Measurements from ENCODE around the gene PDE4D.
"Not testable (repeated sequence)": the region's sequence is repeated elsewhere in the genome, so short reads cannot be mapped to it uniquely, and the experiment has no call there.

The PDE4D gene

GRCh38 chr5:59005934-59006701, 887.4 kb downstream of the PDE4D start:
- DNase-seq (ENCODE audit: low read depth, low spot score): no peak

- DNase-seq (ENCODE audit: low read depth, low spot score): no peak
Measured at GRCh38 chr5:59003641-59004040, 889.9 kb downstream of the PDE4D start.

- no peak for DNase-seq (ENCODE audit: low read depth, low spot score)
Measured at GRCh38 chr5:59003124-59003523, 890.4 kb downstream of the PDE4D start.

GRCh38 chr5:59002162-59002825, 891.2 kb downstream of the PDE4D start:
- DNase-seq (ENCODE audit: low read depth, low spot score): no peak

GRCh38 chr5:59001716-59002115, 891.8 kb downstream of the PDE4D start:
- DNase-seq (ENCODE audit: low read depth, low spot score): no peak

- no peak for DNase-seq (ENCODE audit: low read depth, low spot score)
Measured at GRCh38 chr5:59001154-59001553, 892.4 kb downstream of the PDE4D start.

- no peak for DNase-seq (ENCODE audit: low read depth, low spot score)
Measured at GRCh38 chr5:59000211-59000610, 893.3 kb downstream of the PDE4D start.

GRCh38 chr5:58999804-59000203, 893.7 kb downstream of the PDE4D start:
- no peak for DNase-seq (ENCODE audit: low read depth, low spot score)

GRCh38 chr5:58998544-58998943, 895.0 kb downstream of the PDE4D start:
- no peak for DNase-seq (ENCODE audit: low read depth, low spot score)

- not testable (repeated sequence) for DNase-seq (ENCODE audit: low read depth, low spot score)
Measured at GRCh38 chr5:58995779-58996178, 897.7 kb downstream of the PDE4D start.

GRCh38 chr5:58993461-58993860, 900.1 kb downstream of the PDE4D start:
- no peak for DNase-seq (ENCODE audit: low read depth, low spot score)

GRCh38 chr5:58988938-58989337, 904.6 kb downstream of the PDE4D start:
- DNase-seq (ENCODE audit: low read depth, low spot score): no peak

- DNase-seq (ENCODE audit: low read depth, low spot score): no peak
Measured at GRCh38 chr5:58987193-58987592, 906.3 kb downstream of the PDE4D start.

GRCh38 chr5:58986281-58986680, 907.2 kb downstream of the PDE4D start:
- DNase-seq (ENCODE audit: low read depth, low spot score): no peak

- no peak for DNase-seq (ENCODE audit: low read depth, low spot score)
Measured at GRCh38 chr5:58985759-58986158, 907.8 kb downstream of the PDE4D start.

GRCh38 chr5:58985311-58985710, 908.2 kb downstream of the PDE4D start:
- no peak for DNase-seq (ENCODE audit: low read depth, low spot score)

- no peak for DNase-seq (ENCODE audit: low read depth, low spot score)
Measured at GRCh38 chr5:58983526-58984452, 909.7 kb downstream of the PDE4D start.

- no peak for DNase-seq (ENCODE audit: low read depth, low spot score)
Measured at GRCh38 chr5:58980890-58981289, 912.6 kb downstream of the PDE4D start.

- no peak for DNase-seq (ENCODE audit: low read depth, low spot score)
Measured at GRCh38 chr5:58979090-58979489, 914.4 kb downstream of the PDE4D start.

GRCh38 chr5:58974601-58975000, 918.9 kb downstream of the PDE4D start:
- DNase-seq (ENCODE audit: low read depth, low spot score): no peak

GRCh38 chr5:58974083-58974482, 919.4 kb downstream of the PDE4D start:
- no peak for DNase-seq (ENCODE audit: low read depth, low spot score)

GRCh38 chr5:58972301-58972700, 921.2 kb downstream of the PDE4D start:
- no peak for DNase-seq (ENCODE audit: low read depth, low spot score)

All from activated naive CD8-positive, alpha-beta T cell treated with anti-CD3 and anti-CD28 coated beads, Interleukin-2, amount 50 U/mL, for 16 hours (primary cell).